ENCODE results near the gene ZNF311.

GRCh38 chr6:28980852-28981430, 24.2 kb downstream of the ZNF311 start:
- TF ChIP-seq CTCF (conservative IDR thresholded peaks at IDR 0.05; ENCODE audit: low read length), result peak; percentile 59
- TF ChIP-seq EZH2phosphoT487 (IDR thresholded peaks at IDR 0.05; ENCODE audit: borderline replicate concordance), result no peak
